CD4-positive, CD25-positive, alpha-beta regulatory T cell (primary cell): ENCODE measurements around the gene ANKS1B. TPM values are rescaled to one million over a fixed set of nuclear protein-coding genes. Genes with fewer than 3 reads are reported as not detected.

Source experiments
- ATAC-seq, 2 donors: fragments of 150-1000 bp; cut with Tn5 transposase; one replicate each; pipeline ENCODE4 v1.10.0; 2021; ENCODE audit warnings: low read depth in 2 of 2, moderate number of reproducible peaks in 2 of 2, moderate library complexity in 1 of 2
- DNase-seq, 3 donors: peaks; one replicate each; pipeline versions ENCODE4 v3.0.0 to v3.0.0-alpha.2; 2012 to 2022; ENCODE audit warnings: mixed read lengths in 1 of 3
- H3K27ac ChIP-seq: one replicate; pipeline ENCODE4 v1.7.0; 2013; ENCODE audit warnings: mild to moderate bottlenecking, low read length; ENCODE audit not compliant: insufficient read depth, poor library complexity, severe bottlenecking
- H3K27me3 ChIP-seq: one replicate; pipeline ENCODE4 v1.7.0; 2013; ENCODE audit warnings: low read length; ENCODE audit not compliant: control insufficient read depth, insufficient read depth
- H3K36me3 ChIP-seq: one replicate; pipeline ENCODE4 v1.7.0; 2013; ENCODE audit warnings: mild to moderate bottlenecking, low read length, moderate library complexity; ENCODE audit not compliant: control insufficient read depth, insufficient read depth
- H3K4me1 ChIP-seq: 2 replicates; pipeline ENCODE4 v1.7.0; 2013; ENCODE audit warnings: mild to moderate bottlenecking, low read length; ENCODE audit not compliant: insufficient read depth, control insufficient read depth, poor library complexity, severe bottlenecking
- H3K4me3 ChIP-seq: one replicate; pipeline ENCODE4 v1.7.0; 2013; ENCODE audit warnings: low read depth, mild to moderate bottlenecking, low read length, moderate library complexity
- H3K9me3 ChIP-seq, 2 experiments: 1 replicate in 1 of 2; 2 replicates in 1 of 2; pipeline ENCODE4 v1.7.0; 2013; ENCODE audit warnings: low read length in 2 of 2, mild to moderate bottlenecking in 1 of 2, moderate library complexity in 1 of 2; ENCODE audit not compliant: control insufficient read depth in 2 of 2
- H3K27ac Mint-ChIP-seq, 3 donors: one replicate each; pipeline ENCODE4 v1.8.0; 2020 to 2022; ENCODE audit warnings: mild to moderate bottlenecking in 3 of 3, mixed read lengths in 3 of 3, moderate library complexity in 2 of 3
- H3K27me3 Mint-ChIP-seq: one replicate; pipeline ENCODE4 v1.8.0; 2022; ENCODE audit warnings: mild to moderate bottlenecking, mixed read lengths
- H3K36me3 Mint-ChIP-seq: one replicate; pipeline ENCODE4 v1.8.0; 2020; ENCODE audit warnings: mixed read lengths
- H3K4me1 Mint-ChIP-seq, 4 donors: one replicate each; pipeline ENCODE4 v1.8.0; 2020 to 2022; ENCODE audit warnings: mixed read lengths in 4 of 4, mild to moderate bottlenecking in 1 of 4
- H3K4me3 Mint-ChIP-seq, 4 donors: one replicate each; pipeline ENCODE4 v1.8.0; 2020 to 2022; ENCODE audit warnings: mild to moderate bottlenecking in 4 of 4, mixed read lengths in 4 of 4, moderate library complexity in 3 of 4
- H3K9me3 Mint-ChIP-seq, 7 donors: one replicate each; pipeline ENCODE4 v1.8.0; 2020 to 2022; ENCODE audit warnings: mixed read lengths in 7 of 7, mild to moderate bottlenecking in 3 of 7, moderate library complexity in 2 of 7
- polyA plus RNA-seq, 4 donors: library from polyadenylated mRNA; unstranded; fragments of 300-500 nt; fragmentation: Illumina TruSeq; gene quantifications; one replicate each; pipeline ENCODE4 v1.2.3, GENCODE V29; 2021
- total RNA-seq: library from RNA; stranded (reverse); gene quantifications from one replicate; pipeline ENCODE4 v1.2.3, GENCODE V29; 2022

ANKS1B gene
- total and polyA plus RNA-seq, 5 donors from 2014 or later, result 4.0 to 15.9 (median 9.5) TPM

DNA sequence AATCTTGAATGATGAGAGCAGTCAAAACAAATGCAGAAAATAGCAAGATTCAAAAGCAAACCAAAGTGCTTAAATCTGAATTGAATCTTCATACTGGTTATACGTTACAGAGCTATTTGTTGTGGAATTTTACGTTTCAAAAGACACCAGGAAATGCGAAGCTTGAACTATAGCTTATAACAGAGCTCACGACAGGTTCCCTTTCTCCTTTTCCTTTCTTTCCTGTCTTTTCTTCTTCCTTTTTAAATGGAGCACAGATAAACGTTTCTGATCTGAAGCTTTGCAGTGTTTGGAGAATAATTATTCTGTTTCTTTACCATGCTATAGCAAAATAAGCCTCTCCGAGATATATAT is 829.8 kb downstream of the ANKS1B start:
- no peak overlapping the region for H3K4me3 Mint-ChIP-seq

DNA sequence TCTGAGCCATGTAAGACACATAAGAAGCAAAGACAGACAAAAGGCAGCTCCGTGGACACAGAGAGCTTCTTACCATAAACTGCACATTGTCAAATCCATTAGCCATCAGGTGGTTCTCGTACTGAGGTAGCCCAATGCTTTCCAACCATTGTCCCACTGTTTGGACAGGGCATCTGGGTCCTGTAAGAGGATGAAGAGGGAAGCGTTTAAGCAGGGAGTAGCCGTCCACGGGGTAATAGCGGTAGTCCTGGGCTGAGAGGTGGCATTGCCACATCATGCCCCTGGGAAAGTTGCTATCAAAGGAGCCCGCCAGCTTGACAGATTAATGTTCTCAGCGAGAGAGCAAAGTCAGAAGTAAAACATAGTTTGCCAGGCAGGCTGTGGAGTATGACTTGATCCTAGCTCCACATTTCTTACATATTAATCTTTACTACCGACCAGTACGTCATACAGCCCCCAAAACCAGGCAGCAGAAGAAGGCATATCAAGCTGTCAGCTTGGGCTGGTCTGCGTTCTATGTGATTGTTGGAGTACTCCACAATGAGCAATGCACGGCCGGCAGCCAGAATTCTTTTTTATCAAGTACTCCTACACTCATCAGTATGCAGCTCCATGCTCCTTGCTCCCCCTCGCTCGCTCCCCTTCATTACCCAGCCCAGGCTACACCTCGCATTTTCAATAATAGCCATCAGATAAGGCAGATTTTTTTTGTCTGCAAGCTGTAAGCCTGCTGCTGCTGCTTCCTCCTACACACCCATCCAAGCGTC is 830.3 kb downstream of the ANKS1B start:
- H3K27ac ChIP-seq, result no peak overlapping the region
- H3K36me3 ChIP-seq, result no peaks in the 10 kb centered on the region
- H3K9me3 ChIP-seq, result no peaks in the 10 kb centered on the region
- H3K4me1 ChIP-seq, result no peaks in the 10 kb centered on the region
- Mint-ChIP-seq H3K4me1 (no peaks in the 10 kb centered on the region), H3K27me3 (no peaks in the 10 kb centered on the region), H3K9me3 (peaks cover 0 to 10% (median 2%) of the 10 kb centered on the region in 7 donors), H3K4me3 (no peak overlapping the region), H3K36me3 (no peaks in the 10 kb centered on the region), H3K27ac (no peak overlapping the region)
- H3K4me3 ChIP-seq, result no peak overlapping the region
- ATAC-seq (no peak), DNase-seq (no peak)
- H3K27me3 ChIP-seq, result no peaks in the 10 kb centered on the region

More for the DNA sequence above, 829.8 kb downstream of the ANKS1B start:
- Histone ChIP-seq H3K27me3 (no peaks in the 10 kb centered on the region), H3K9me3 (no peaks in the 10 kb centered on the region), H3K4me1 (no peaks in the 10 kb centered on the region), H3K27ac (no peak overlapping the region), H3K36me3 (no peaks in the 10 kb centered on the region), H3K4me3 (no peak overlapping the region)
- H3K27me3 Mint-ChIP-seq, result no peaks in the 10 kb centered on the region
- no peak overlapping the region for H3K27ac Mint-ChIP-seq
- no peaks in the 10 kb centered on the region for H3K4me1 Mint-ChIP-seq
- DNase-seq (no peak), ATAC-seq (no peak)
- peaks cover 0 to 10% (median 2%) of the 10 kb centered on the region in 7 donors for H3K9me3 Mint-ChIP-seq
- no peaks in the 10 kb centered on the region for H3K36me3 Mint-ChIP-seq

DNA sequence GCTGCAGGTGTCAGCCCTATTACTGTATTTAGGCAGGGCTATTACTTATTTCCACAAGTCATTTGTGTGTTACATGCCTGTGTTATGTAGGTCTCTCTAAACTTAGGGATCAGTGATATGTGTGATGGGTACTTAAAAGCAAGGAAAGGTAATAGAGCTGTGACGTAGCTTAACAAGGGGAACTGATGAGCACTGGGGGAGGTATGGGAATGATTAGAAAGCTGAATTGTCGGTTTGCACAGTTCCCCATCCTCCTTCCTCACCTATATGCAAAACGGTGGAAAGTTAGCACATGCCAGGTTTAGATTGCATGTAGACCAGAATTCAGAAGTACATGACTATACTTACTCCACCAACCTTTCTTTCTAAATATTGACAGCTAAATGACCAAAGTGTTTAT is 831.4 kb downstream of the ANKS1B start:
- ATAC-seq (no peak), DNase-seq (no peak)
- Histone ChIP-seq H3K4me3 (no peak overlapping the region), H3K4me1 (no peaks in the 10 kb centered on the region), H3K27ac (no peak overlapping the region), H3K27me3 (no peaks in the 10 kb centered on the region), H3K9me3 (no peaks in the 10 kb centered on the region), H3K36me3 (no peaks in the 10 kb centered on the region)
- Mint-ChIP-seq H3K27ac (no peak overlapping the region), H3K4me1 (no peaks in the 10 kb centered on the region), H3K4me3 (no peak overlapping the region), H3K36me3 (no peaks in the 10 kb centered on the region), H3K27me3 (no peaks in the 10 kb centered on the region), H3K9me3 (peaks cover 0 to 9% (median 0%) of the 10 kb centered on the region in 7 donors)

DNA sequence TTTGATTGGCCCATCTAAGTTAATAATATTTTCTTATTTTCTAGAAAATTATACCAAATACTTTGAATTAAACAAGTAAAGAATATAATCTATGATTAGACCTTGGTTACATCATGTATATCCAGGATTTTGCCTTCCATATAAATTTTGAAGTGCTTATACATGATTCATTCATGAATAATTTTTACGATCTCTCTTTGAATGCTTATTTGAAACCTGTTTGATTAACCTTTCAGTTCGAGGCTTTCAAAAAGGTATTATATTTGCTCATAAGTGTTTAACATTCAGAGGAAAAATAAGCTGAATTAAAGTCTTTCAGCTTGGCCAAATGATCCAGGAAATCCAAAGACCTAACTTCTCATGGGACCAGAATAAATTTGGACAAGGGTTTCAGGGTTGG is 832.4 kb downstream of the ANKS1B start:
- H3K27me3 Mint-ChIP-seq, result no peaks in the 10 kb centered on the region
- no peaks in the 10 kb centered on the region for H3K4me1 ChIP-seq
- no peak overlapping the region for H3K27ac ChIP-seq
- peaks cover 0 to 5% (median 0%) of the 10 kb centered on the region in 7 donors for H3K9me3 Mint-ChIP-seq
- ATAC-seq (no peak), DNase-seq (no peak)
- no peak overlapping the region for H3K4me3 Mint-ChIP-seq
- no peak overlapping the region for H3K27ac Mint-ChIP-seq
- no peaks in the 10 kb centered on the region for H3K4me1 Mint-ChIP-seq
- no peaks in the 10 kb centered on the region for H3K9me3 ChIP-seq
- H3K27me3 ChIP-seq, result no peaks in the 10 kb centered on the region
- no peak overlapping the region for H3K4me3 ChIP-seq
- H3K36me3 Mint-ChIP-seq, result no peaks in the 10 kb centered on the region
- no peaks in the 10 kb centered on the region for H3K36me3 ChIP-seq

DNA sequence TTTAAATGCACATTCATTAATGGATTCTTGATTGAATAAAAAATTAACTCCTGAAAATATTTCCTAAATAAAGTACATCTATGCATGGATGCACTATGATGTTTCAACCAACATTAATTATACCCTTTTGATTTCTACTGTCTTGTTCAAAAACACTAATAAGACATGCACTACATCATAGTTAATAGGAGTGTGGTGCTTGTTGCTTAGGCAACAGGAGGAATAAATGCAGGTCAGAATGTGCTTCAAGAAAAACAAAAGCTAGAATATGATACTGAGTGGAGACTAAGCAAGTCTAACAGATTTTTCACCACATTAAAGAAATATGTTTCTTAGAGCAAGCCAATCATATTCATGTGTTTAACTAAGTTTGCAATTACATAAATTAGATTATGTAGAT is 833.0 kb downstream of the ANKS1B start:
- Mint-ChIP-seq H3K4me1 (no peaks in the 10 kb centered on the region), H3K36me3 (no peaks in the 10 kb centered on the region), H3K27me3 (no peaks in the 10 kb centered on the region), H3K27ac (no peak overlapping the region), H3K4me3 (no peak overlapping the region), H3K9me3 (peaks cover 0 to 5% (median 0%) of the 10 kb centered on the region in 7 donors)
- Histone ChIP-seq H3K36me3 (no peaks in the 10 kb centered on the region), H3K4me1 (no peaks in the 10 kb centered on the region), H3K4me3 (no peak overlapping the region), H3K27me3 (no peaks in the 10 kb centered on the region), H3K9me3 (no peaks in the 10 kb centered on the region), H3K27ac (no peak overlapping the region)
- ATAC-seq (no peak), DNase-seq (no peak)

DNA sequence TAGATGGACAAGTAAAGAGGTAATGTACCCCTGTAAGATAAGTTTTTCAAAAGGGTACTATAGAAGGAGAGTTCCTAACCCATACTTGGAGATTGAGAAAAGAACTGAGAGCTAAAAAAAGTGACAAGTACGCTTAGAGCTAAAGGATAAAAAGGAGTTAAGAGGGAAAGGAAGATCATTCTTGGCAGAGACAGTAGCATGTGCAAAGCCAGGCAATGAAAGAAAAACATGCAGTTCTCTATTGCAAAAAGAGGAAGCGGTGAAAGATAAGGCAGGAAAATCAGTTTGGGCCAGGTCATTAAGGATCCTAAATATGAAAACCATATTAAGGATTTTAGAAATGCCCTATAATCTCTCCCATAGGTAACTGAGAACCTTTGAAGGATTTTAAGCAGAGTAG is 837.6 kb downstream of the ANKS1B start:
- DNase-seq (no peak), ATAC-seq (no peak)
- H3K4me1 ChIP-seq, result no peaks in the 10 kb centered on the region
- no peak overlapping the region for H3K4me3 ChIP-seq
- H3K27ac Mint-ChIP-seq, result no peak overlapping the region
- no peak overlapping the region for H3K27ac ChIP-seq
- no peak overlapping the region for H3K4me3 Mint-ChIP-seq
- no peaks in the 10 kb centered on the region for H3K4me1 Mint-ChIP-seq
- H3K27me3 Mint-ChIP-seq, result no peaks in the 10 kb centered on the region
- H3K36me3 ChIP-seq, result no peaks in the 10 kb centered on the region
- no peaks in the 10 kb centered on the region for H3K27me3 ChIP-seq
- H3K9me3 Mint-ChIP-seq, result peaks cover 0 to 12% (median 5%) of the 10 kb centered on the region in 7 donors
- H3K9me3 ChIP-seq, result peaks cover 4 to 6% of the 10 kb centered on the region in 2 experiments
- H3K36me3 Mint-ChIP-seq, result no peaks in the 10 kb centered on the region

DNA sequence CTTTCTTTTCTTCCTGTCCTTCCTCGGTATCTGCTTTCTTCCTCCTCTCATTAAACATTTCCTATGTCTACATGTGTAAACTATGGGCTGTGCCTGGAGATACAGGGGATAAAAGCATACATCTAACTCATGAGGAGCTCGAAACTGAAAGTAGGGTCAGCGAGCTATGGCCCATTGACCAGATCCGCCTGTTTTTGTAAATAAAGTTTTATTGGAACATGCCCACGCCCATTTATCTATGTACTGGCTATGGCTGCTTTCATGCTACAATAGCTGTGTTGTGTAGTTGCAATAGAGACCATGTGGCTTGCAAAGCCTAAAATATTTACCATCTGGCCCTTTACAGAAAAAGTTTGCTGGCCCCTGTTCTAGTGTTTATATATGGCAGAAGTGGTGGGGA is 838.0 kb downstream of the ANKS1B start:
- H3K4me3 ChIP-seq, result no peak overlapping the region
- no peak overlapping the region for H3K27ac ChIP-seq
- peaks cover 4 to 6% of the 10 kb centered on the region in 2 experiments for H3K9me3 ChIP-seq
- peaks cover 0 to 15% (median 5%) of the 10 kb centered on the region in 7 donors for H3K9me3 Mint-ChIP-seq
- ATAC-seq, result no peak
- no peak for DNase-seq
- no peak overlapping the region for H3K27ac Mint-ChIP-seq
- no peaks in the 10 kb centered on the region for H3K4me1 ChIP-seq
- H3K36me3 Mint-ChIP-seq, result no peaks in the 10 kb centered on the region
- no peaks in the 10 kb centered on the region for H3K27me3 ChIP-seq
- no peaks in the 10 kb centered on the region for H3K4me1 Mint-ChIP-seq
- no peaks in the 10 kb centered on the region for H3K27me3 Mint-ChIP-seq
- H3K36me3 ChIP-seq, result no peaks in the 10 kb centered on the region
- no peak overlapping the region for H3K4me3 Mint-ChIP-seq

DNA sequence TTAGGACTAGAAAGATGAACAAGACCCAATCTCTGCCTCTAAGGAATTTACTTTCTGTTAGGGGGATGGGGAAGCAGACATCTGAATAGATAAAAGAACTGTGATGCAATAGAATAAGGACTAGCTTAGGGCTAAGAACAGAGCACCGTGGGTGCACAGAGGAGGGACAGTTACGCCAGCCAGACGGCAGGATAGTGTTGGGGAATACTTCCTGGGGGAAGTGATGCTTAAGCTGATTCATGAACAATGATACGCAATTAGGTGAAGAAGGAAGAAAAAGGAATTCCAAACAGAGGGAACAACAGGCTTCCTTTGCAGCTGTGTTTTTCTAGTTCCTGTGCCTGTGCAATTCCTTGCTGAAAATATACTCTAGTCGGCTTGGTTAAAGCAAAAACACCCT is 838.6 kb downstream of the ANKS1B start:
- no peak for ATAC-seq
- Histone ChIP-seq H3K27me3 (no peaks in the 10 kb centered on the region), H3K36me3 (no peaks in the 10 kb centered on the region), H3K4me1 (no peaks in the 10 kb centered on the region), H3K27ac (no peak overlapping the region), H3K9me3 (peaks cover 4 to 6% of the 10 kb centered on the region in 2 experiments), H3K4me3 (no peak overlapping the region)
- Mint-ChIP-seq H3K27ac (no peak overlapping the region), H3K4me1 (no peaks in the 10 kb centered on the region), H3K4me3 (no peak overlapping the region), H3K27me3 (no peaks in the 10 kb centered on the region), H3K9me3 (peaks cover 0 to 15% (median 5%) of the 10 kb centered on the region in 7 donors), H3K36me3 (no peaks in the 10 kb centered on the region)
- no peak for DNase-seq
